Glutamatergic neuron (in vitro differentiated cells): ENCODE data around the gene GTF2IRD1. TPM values are rescaled to one million over a fixed set of nuclear protein-coding genes. Genes with fewer than 3 reads are reported as not detected.
"Not testable (repeated sequence)": the region's sequence is repeated elsewhere in the genome, so short reads cannot be mapped to it uniquely, and the experiment has no call there.

ENCODE experiments used
- DNase-seq: peaks from one replicate; pipeline ENCODE4 v3.0.0; 2022
- H3K27ac Mint-ChIP-seq: one replicate; pipeline ENCODE4 v1.8.0; 2020; ENCODE audit warnings: mild to moderate bottlenecking, mixed read lengths, inconsistent platforms; ENCODE audit not compliant: unreplicated experiment
- H3K27me3 Mint-ChIP-seq: one replicate; pipeline ENCODE4 v1.8.0; 2020; ENCODE audit warnings: mild to moderate bottlenecking, moderate library complexity, mixed read lengths, inconsistent platforms; ENCODE audit not compliant: unreplicated experiment
- H3K36me3 Mint-ChIP-seq: one replicate; pipeline ENCODE4 v1.8.0; 2020; ENCODE audit warnings: mild to moderate bottlenecking, mixed read lengths, inconsistent platforms; ENCODE audit not compliant: unreplicated experiment
- H3K4me1 Mint-ChIP-seq: one replicate; pipeline ENCODE4 v1.8.0; 2020; ENCODE audit warnings: mild to moderate bottlenecking, low read depth, mixed read lengths, inconsistent platforms; ENCODE audit not compliant: unreplicated experiment
- H3K4me3 Mint-ChIP-seq: one replicate; pipeline ENCODE4 v1.8.0; 2020; ENCODE audit warnings: mild to moderate bottlenecking, mixed read lengths, inconsistent platforms; ENCODE audit not compliant: unreplicated experiment
- H3K9me3 Mint-ChIP-seq: one replicate; pipeline ENCODE4 v1.8.0; 2020; ENCODE audit warnings: mild to moderate bottlenecking, moderate library complexity, mixed read lengths, inconsistent platforms; ENCODE audit not compliant: unreplicated experiment
- total RNA-seq: library from RNA; stranded (reverse); fragmentation: NEBNext Ultra II Directional; extraction: Animal tissue kit (Norgen Biotek cat#: 25700); gene quantifications from one replicate; pipeline ENCODE4 v1.2.1, GENCODE V29; 2021; ENCODE audit not compliant: unreplicated experiment
- TF ChIP-seq, protein P1 (sequence below): fragments of 200-600 bp; sonication (generic); IDR thresholded peaks from one replicate; pipeline ENCODE4 v1.5.0; 2021; ENCODE audit not compliant: partially characterized antibody, unreplicated experiment

The GTF2IRD1 gene
- total RNA-seq, 1 donor from 2014 or later = 59.4 TPM

DNA sequence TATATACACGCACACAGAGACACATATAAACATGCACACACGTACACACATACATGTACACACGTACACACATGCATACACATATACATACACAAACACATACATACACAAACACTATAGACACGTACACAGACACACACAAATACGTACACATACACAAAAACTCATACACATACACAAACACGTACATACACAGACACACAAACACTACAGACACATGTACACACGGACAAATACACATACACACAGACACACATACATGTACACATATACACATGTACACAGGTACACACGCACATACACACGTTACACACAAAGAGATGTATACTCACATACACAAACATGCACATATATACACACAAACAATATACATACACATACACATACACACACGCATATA, 35.2 kb upstream of the GTF2IRD1 start:
- DNase-seq = no peak
- Mint-ChIP-seq H3K9me3 (peaks cover 2% of the 10 kb centered on the region), H3K27ac (peak overlapping the region; percentile 59), H3K4me3 (no peak overlapping the region), H3K4me1 (no peaks in the 10 kb centered on the region), H3K27me3 (peaks cover 7% of the 10 kb centered on the region), H3K36me3 (no peaks in the 10 kb centered on the region)
- TF ChIP-seq, protein P1, sequence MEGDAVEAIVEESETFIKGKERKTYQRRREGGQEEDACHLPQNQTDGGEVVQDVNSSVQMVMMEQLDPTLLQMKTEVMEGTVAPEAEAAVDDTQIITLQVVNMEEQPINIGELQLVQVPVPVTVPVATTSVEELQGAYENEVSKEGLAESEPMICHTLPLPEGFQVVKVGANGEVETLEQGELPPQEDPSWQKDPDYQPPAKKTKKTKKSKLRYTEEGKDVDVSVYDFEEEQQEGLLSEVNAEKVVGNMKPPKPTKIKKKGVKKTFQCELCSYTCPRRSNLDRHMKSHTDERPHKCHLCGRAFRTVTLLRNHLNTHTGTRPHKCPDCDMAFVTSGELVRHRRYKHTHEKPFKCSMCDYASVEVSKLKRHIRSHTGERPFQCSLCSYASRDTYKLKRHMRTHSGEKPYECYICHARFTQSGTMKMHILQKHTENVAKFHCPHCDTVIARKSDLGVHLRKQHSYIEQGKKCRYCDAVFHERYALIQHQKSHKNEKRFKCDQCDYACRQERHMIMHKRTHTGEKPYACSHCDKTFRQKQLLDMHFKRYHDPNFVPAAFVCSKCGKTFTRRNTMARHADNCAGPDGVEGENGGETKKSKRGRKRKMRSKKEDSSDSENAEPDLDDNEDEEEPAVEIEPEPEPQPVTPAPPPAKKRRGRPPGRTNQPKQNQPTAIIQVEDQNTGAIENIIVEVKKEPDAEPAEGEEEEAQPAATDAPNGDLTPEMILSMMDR = no peak

DNA sequence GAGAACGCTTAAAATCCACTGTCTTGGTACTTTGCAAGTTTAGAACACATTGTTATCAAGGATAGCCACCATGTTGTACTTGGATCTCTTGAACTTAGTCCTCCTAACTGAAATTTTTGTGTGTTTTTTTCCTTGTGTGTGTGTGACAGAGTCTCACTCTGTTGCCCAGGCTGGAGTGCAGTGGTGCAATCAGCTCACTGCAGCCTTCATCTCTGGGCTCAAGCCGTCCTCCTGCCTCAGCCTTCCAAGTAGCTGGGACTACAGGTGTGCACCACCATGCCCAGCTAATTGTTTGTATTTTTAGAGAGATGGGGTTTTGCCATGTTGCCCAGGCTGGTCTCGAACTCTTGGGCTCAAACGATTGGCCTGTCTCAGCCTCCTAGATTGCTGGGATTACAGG, 34.5 kb upstream of the GTF2IRD1 start:
- not testable (repeated sequence) for H3K36me3 Mint-ChIP-seq

DNA sequence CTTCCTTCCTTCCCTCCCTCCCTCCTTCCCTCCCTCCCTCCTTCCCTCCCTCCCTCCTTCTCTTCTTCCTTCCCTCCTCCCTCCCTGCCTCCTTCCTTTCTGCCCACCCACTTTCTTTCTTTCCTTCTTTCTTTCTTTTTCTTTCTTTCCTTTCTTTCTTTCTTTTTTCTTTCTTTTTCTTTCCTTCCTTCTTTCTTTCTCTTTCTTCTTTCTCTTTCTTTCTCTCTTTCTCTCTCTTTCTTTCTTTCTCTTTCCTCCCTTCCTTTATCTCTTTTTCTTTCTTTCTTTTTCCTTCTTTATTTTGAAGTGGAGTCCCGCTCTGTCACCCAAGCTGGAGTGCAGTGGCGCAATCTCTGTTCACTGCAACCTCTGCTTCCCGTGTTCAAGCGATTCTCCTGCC, 33.7 kb upstream of the GTF2IRD1 start:
- Mint-ChIP-seq H3K36me3 (no peaks in the 10 kb centered on the region), H3K27ac (no peak overlapping the region), H3K27me3 (peaks cover 4% of the 10 kb centered on the region), H3K4me3 (no peak overlapping the region), H3K9me3 (peaks cover 2% of the 10 kb centered on the region), H3K4me1 (no peaks in the 10 kb centered on the region)
- TF ChIP-seq, protein P1 = no peak
- DNase-seq = no peak

More for the DNA sequence above, 34.5 kb upstream of the GTF2IRD1 start:
- H3K9me3 Mint-ChIP-seq, H3K27me3 Mint-ChIP-seq, H3K4me1 Mint-ChIP-seq, H3K4me3 Mint-ChIP-seq, DNase-seq, H3K27ac Mint-ChIP-seq: not testable (repeated sequence)

DNA sequence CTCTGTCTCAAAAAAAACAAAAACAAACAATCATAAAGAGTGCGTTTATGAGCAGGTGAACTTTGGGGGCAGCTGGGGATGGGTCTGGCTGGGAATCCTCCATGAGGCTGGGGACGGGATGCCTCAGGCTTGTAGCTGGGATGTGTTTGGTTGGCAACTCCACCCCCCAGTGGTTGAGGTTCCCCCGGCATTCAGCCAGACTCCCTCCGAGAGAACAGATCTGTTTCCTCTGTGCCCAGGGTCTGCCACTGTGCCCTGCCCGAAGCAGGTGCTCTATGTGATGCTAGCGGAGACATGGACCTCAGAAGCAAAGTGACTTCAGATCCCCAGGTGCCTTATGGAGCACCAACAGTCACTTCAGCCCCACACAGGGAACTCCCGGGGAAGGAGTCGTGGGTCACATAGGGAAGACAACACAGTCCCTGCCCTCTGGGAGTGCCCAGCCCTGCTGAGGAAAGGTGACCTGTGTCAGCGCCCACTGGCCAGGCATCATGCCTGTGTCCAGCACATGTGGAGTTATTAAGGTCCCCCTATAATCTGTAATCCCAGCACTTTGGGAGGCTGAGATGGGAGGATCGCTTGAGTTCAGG, 29.3 kb upstream of the GTF2IRD1 start:
- Mint-ChIP-seq H3K9me3 (no peaks in the 10 kb centered on the region), H3K4me1 (no peaks in the 10 kb centered on the region), H3K27ac (no peak overlapping the region), H3K36me3 (no peaks in the 10 kb centered on the region), H3K27me3 (peaks cover 2% of the 10 kb centered on the region), H3K4me3 (no peak overlapping the region)
- TF ChIP-seq, protein P1 = no peak
- no peak for DNase-seq

DNA sequence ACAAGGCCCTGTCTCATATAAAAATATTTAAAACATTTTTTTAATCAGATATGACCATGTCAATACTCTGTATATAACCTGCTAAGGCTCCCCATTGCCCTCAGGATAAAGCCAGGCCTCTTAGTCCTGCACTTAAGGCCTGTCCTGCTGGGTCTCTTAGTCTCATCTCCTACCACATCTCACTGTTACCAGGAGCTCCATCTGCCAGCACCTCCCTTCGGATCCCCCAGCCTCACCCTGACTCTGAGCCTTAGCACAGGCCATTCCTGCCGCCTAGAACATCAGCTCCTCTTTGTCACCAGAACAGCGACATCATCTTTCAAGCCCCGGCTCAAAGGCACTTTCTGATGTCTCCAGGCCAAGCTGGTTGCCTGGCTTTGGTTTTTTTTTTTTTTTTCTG, 25.7 kb upstream of the GTF2IRD1 start:
- no peaks in the 10 kb centered on the region for H3K27me3 Mint-ChIP-seq
- H3K9me3 Mint-ChIP-seq = no peaks in the 10 kb centered on the region
- no peak overlapping the region for H3K4me3 Mint-ChIP-seq
- no peaks in the 10 kb centered on the region for H3K36me3 Mint-ChIP-seq
- no peak for DNase-seq
- TF ChIP-seq, protein P1 = no peak
- H3K27ac Mint-ChIP-seq = no peak overlapping the region
- H3K4me1 Mint-ChIP-seq = no peaks in the 10 kb centered on the region
